K562 (cell line): ENCODE data around the gene SIGLEC5. TPM values are rescaled to one million over a fixed set of nuclear protein-coding genes. Genes with fewer than 3 reads are reported as not detected.
"Not testable (repeated sequence)": the region's sequence is repeated elsewhere in the genome, so short reads cannot be mapped to it uniquely, and the experiment has no call there.

Experiments used
- ATAC-seq: fragments of 200-7000 bp; cut with Tn5 transposase; 3 replicates; pipeline ENCODE4 v1.9.1; 2020; ENCODE audit warnings: moderate library complexity
- Bru-seq: library from RNA; stranded (reverse); fragments of 400-500 nt; gene quantifications from one replicate; lab custom pipeline; 2021; lab: Mats Ljungman, UMichigan
- BruChase-seq, 2 experiments: library from RNA; stranded (reverse); fragments of 400-500 nt; gene quantifications; one replicate each; lab custom pipeline; 2021; lab: Mats Ljungman, UMichigan
- BruUV-seq: library from RNA; stranded (reverse); fragments of 400-500 nt; replicated peaks from 2 replicates; lab custom pipeline; 2021; lab: Mats Ljungman, UMichigan
- CTCF ChIA-PET: fragments of 300-600 bp; formaldehyde crosslinking; extraction: SDS; loops from one replicate; lab custom pipeline; 2021; ENCODE audit warnings: low intra/inter-chr PET ratio; lab: Yijun Ruan, JAX
- POLR2A ChIA-PET: fragments of 300-600, 350-650 bp; sonication (Branson Sonifier 250); formaldehyde crosslinking; extraction: SDS; loops from one replicate; lab custom pipeline; 2021; ENCODE audit warnings: antibody characterized with exemption, inconsistent platforms; lab: Yijun Ruan, JAX
- DNase-seq, 4 experiments: peaks; one replicate each; pipeline versions ENCODE4 v3.0.0 to v3.0.0-alpha.2; 2011 to 2018; ENCODE audit warnings: low spot score in 3 of 4, mixed read lengths in 3 of 4; ENCODE audit errors: extremely low read depth in 1 of 4
- FAIRE-seq: peaks from 2 replicates; lab custom pipeline; 2011; peaks lifted over from hg19 to GRCh38; lab: Jason Lieb, UNC
- H2AFZ ChIP-seq: 2 replicates; pipeline ENCODE4 v1.6.0; 2011; ENCODE audit warnings: low read depth, low read length, control low read depth, inconsistent platforms
- H3K27ac ChIP-seq: fragments of 200-600 bp; 3 replicates; pipeline ENCODE4 v1.8.0; 2011; ENCODE audit warnings: low read depth, mild to moderate bottlenecking, control low read depth, inconsistent platforms, low read length, moderate library complexity, mixed read lengths; ENCODE audit errors: extremely low read depth
- H3K27me3 ChIP-seq, 2 experiments: fragments of 300-600 bp in 1 of 2; 2 replicates in 1 of 2; 3 replicates in 1 of 2; pipeline versions ENCODE4 v1.6.0 to v1.8.0; 2011; ENCODE audit warnings: inconsistent platforms in 2 of 2, low read length in 2 of 2, mild to moderate bottlenecking in 1 of 2, mixed read lengths in 1 of 2, moderate library complexity in 1 of 2; ENCODE audit not compliant: control insufficient read depth in 2 of 2, insufficient read depth in 2 of 2
- H3K36me3 ChIP-seq: fragments of 300-600 bp; 3 replicates; pipeline ENCODE4 v1.8.0; 2011; ENCODE audit warnings: mild to moderate bottlenecking, low read length, inconsistent platforms; ENCODE audit not compliant: control insufficient read depth, insufficient read depth
- H3K4me1 ChIP-seq, 2 experiments: fragments of 200-600 bp in 1 of 2; replicated peaks in 1 of 2; 2 replicates in 1 of 2; 3 replicates in 1 of 2; pipeline versions ENCODE4 v1.5.1 to v1.8.0; 2011; ENCODE audit warnings: inconsistent platforms in 2 of 2, low read length in 2 of 2, mild to moderate bottlenecking in 1 of 2, mixed read lengths in 1 of 2, moderate library complexity in 1 of 2; ENCODE audit not compliant: control insufficient read depth in 2 of 2, insufficient read depth in 2 of 2
- H3K4me2 ChIP-seq: 2 replicates; pipeline ENCODE4 v1.6.1; 2011; ENCODE audit warnings: low read length, control low read depth, inconsistent platforms, mixed read lengths; ENCODE audit not compliant: insufficient read depth
- H3K4me3 ChIP-seq: fragments of 200-600 bp; sonication (generic), shearing (Covaris generic); 2 replicates; pipeline ENCODE4 v1.5.1; 2016; ENCODE audit warnings: control low read depth, inconsistent platforms
- H3K79me2 ChIP-seq: fragments of 200-600 bp; 3 replicates; pipeline ENCODE4 v1.8.0; 2011; ENCODE audit warnings: low read length, inconsistent platforms; ENCODE audit not compliant: control insufficient read depth, insufficient read depth
- H3K9ac ChIP-seq, 2 experiments: 2 replicates each; pipeline versions ENCODE4 v1.6.0 to v1.6.1; 2011; ENCODE audit warnings: low read depth in 2 of 2, low read length in 2 of 2, control low read depth in 1 of 2, inconsistent platforms in 1 of 2, mild to moderate bottlenecking in 1 of 2, mixed read lengths in 1 of 2; ENCODE audit not compliant: insufficient read depth in 1 of 2
- H3K9me1 ChIP-seq: one replicate; pipeline ENCODE4 v1.6.0; 2011; ENCODE audit warnings: inconsistent platforms, mild to moderate bottlenecking, low read length, moderate library complexity; ENCODE audit not compliant: control insufficient read depth, insufficient read depth
- H3K9me3 ChIP-seq: replicated peaks from 2 replicates; pipeline ENCODE4 v1.5.1; 2011; ENCODE audit warnings: low read depth, low read length, inconsistent platforms; ENCODE audit not compliant: control insufficient read depth, insufficient read depth
- H4K20me1 ChIP-seq: replicated peaks from 2 replicates; pipeline ENCODE4 v1.6.1; 2011; ENCODE audit warnings: low read length, inconsistent platforms, mixed read lengths; ENCODE audit not compliant: control insufficient read depth, insufficient read depth
- BHLHE40 ChIP-seq: IDR thresholded peaks from 2 replicates; pipeline ENCODE4 v1.6.1; 2011; ENCODE audit warnings: low read length, improper control_type of control experiment
- WGBS: fragments of 100-300 bp; shearing (Covaris generic); methylation state at CpG from one replicate; pipeline ENCODE4 v1.1.6; 2016; ENCODE audit warnings: low coverage, mixed read lengths; ENCODE audit not compliant: insufficient coverage; ENCODE audit errors: missing lambda C conversion rate; 5-methylcytosine and 5-hydroxymethylcytosine counted together
- in situ Hi-C: fragments of 300-500 bp; cut with MboI; formaldehyde crosslinking; loops from 4 replicates; pipeline ENCODE4 v1.15.0; 2018; ENCODE audit warnings: inconsistent platforms, mixed read lengths
- intact Hi-C: fragments of 100-400 bp; cut with micrococcal nuclease; formaldehyde crosslinking; loops from 2 replicates; pipeline ENCODE4 v1.14.2; 2022
- long read RNA-seq, 3 experiments: library from polyadenylated mRNA in 2 of 3; library from RNA in 1 of 3; unstranded in 2 of 3; stranded (forward) in 1 of 3; transcript quantifications; one replicate each; pipeline ENCODE4 v2.0.0, GENCODE V29; 2019 to 2022
- polyA minus RNA-seq, 3 experiments: library from RNA; depleted of rRNA, polyadenylated mRNA; stranded (reverse); fragments of >200 nt; gene quantifications; 2 replicates each; pipeline ENCODE4 v1.2.3, GENCODE V29; 2011
- polyA plus RNA-seq, 8 experiments: library from polyadenylated mRNA; depleted of rRNA in 4 of 8; stranded (reverse) in 5 of 8; unstranded in 3 of 8; fragments of >200 nt; fragmentation: Nextera tagmentation in 2 of 8; fragmentation: Illumina TruSeq in 1 of 8; extraction: Ambion mirVana in 2 of 8; extraction: Trizol in 1 of 8; gene quantifications; 2 replicates each; pipeline versions ENCODE4 v1.2.1 to v1.2.3, GENCODE V29; 2011 to 2014; ENCODE audit warnings: inconsistent platforms in 1 of 8, missing spikeins in 1 of 8
- total RNA-seq, 7 experiments: library from RNA; depleted of rRNA in 6 of 7; stranded (reverse); fragments of >200 nt in 6 of 7; fragmentation: Illumina TruSeq in 2 of 7; extraction: Trizol in 2 of 7; gene quantifications; 2 replicates each; pipeline versions ENCODE4 v1.2.1 to v1.2.3, GENCODE V29; 2011 to 2021; ENCODE audit warnings: low replicate concordance in 1 of 7

SIGLEC5 gene
- total RNA-seq (2011; cell fraction: chromatin; rRNA removed; ENCODE audit: low replicate concordance) = not detected in 2 replicates
- not detected in 2 replicates for total RNA-seq (2011; cell fraction: nucleolus; rRNA removed)
- not detected in 2 replicates for total RNA-seq (2011; cell fraction: nucleoplasm; rRNA removed)
- total RNA-seq (2014; rRNA removed) (not detected in 2 replicates), total RNA-seq (2014; rRNA removed; fragmentation: Illumina TruSeq; extraction: Trizol) (not detected in 2 replicates), total RNA-seq (2015; rRNA removed; fragmentation: Illumina TruSeq; extraction: Trizol) (0.14 TPM in 1 of 2 replicates, not detected in the other), total RNA-seq (2021) (not detected in 2 replicates), polyA plus RNA-seq (2011; rRNA removed) (not detected in 2 replicates), polyA plus RNA-seq (2014; fragmentation: Illumina TruSeq; extraction: Trizol) (not detected in 2 replicates), polyA plus RNA-seq (2014; fragmentation: Nextera tagmentation; extraction: Ambion mirVana) (not detected), polyA plus RNA-seq (2014; rRNA removed) (not detected in 2 replicates), polyA minus RNA-seq (2011; rRNA and poly(A)+ RNA removed) (not detected in 2 replicates), Bru-seq, nascent RNA (not detected), BruChase-seq, experiment 1, labeled RNA remaining after a 2-hour chase (not detected), BruChase-seq, experiment 2, labeled RNA remaining after a 6-hour chase (not detected)
- not detected in 2 replicates for polyA plus RNA-seq (2011; cell fraction: cytosol; rRNA removed)
- not detected in 2 replicates for polyA plus RNA-seq (2011; cell fraction: nucleus; rRNA removed)
- polyA plus RNA-seq (2012) = 0.04 TPM in 1 of 2 replicates, not detected in the other
- not detected in 2 replicates for polyA minus RNA-seq (2011; cell fraction: cytosol; rRNA and poly(A)+ RNA removed)
- polyA minus RNA-seq (2011; cell fraction: nucleus; rRNA and poly(A)+ RNA removed) = not detected in 2 replicates
- long read RNA-seq, experiment 1 = 0 reads
- long read RNA-seq, experiment 2 = 0 reads
- long read RNA-seq, experiment 3 = 0 reads

DNA sequence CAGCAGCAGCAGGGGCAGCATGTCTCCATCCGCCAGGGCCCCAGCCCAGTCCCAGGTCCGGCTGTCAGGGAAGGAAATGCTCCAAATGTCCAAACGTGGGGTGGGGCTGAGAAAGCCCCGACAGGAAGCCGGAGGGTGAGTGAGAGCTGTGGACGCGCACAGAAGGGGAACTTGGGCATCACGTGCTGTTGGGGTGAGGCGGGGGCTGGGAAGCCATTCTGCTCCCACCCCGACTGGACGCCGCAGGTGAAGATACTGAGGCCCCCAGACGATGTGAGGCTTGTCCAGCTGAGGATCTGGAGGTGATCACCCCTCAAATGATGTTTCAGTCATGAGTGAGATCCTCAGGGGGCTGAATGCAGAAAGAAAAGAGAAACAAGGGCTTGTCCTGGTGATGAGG lies at the start of gene SIGLEC5:
SIGLEC5 (minus strand) TSS at position 87 of the 400 bp plus-strand sequence; CDS start at position 21, 66 bp downstream.
- H2AFZ ChIP-seq, H3K36me3 ChIP-seq: not testable (repeated sequence)

More for the DNA sequence above, at the start of gene SIGLEC5:
- CTCF ChIA-PET, POLR2A ChIA-PET, H3K4me3 ChIP-seq, DNase-seq, H3K9me1 ChIP-seq, H3K4me1 ChIP-seq, H3K4me2 ChIP-seq, H4K20me1 ChIP-seq, BruUV-seq, H3K9ac ChIP-seq, H3K79me2 ChIP-seq, in situ Hi-C loops, intact Hi-C loops, H3K9me3 ChIP-seq, H3K27ac ChIP-seq, FAIRE-seq, ATAC-seq: not testable (repeated sequence)
- 0 out of 2 replicates have a peak, but pooled peaks have one; percentile 29 for TF ChIP-seq BHLHE40
- 5% methylated on average over 8 of the region's 13 CpGs for WGBS
- peaks cover 30 to 49% of the 10 kb centered on the region in 2 experiments for H3K27me3 ChIP-seq
